Measurements from ENCODE around the gene PVALEF.

Gene PVALEF

DNA sequence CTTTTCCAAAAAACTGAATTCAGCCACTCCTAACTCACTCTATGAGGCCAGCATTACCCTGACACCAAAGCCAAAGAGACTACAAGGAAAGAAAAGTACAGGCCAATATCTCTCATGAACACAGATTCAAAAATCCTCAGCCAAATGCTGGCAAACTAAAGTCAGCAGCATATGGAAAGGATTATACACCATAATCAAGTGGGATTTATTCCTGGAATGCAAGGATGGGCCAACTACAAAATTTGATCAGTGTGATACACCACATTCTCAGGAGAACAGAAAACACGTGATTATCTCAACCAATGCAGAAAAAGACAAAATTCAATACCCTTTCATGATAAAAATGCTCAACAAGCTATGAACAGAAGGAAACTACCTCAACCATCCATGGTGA is 8.5 kb downstream of the PVALEF start:
- no peak overlapping the region for H3K4me3 ChIP-seq (ENCODE audit: low read length)
- DNase-seq (ENCODE audit: low read depth, low spot score) = no peak

DNA sequence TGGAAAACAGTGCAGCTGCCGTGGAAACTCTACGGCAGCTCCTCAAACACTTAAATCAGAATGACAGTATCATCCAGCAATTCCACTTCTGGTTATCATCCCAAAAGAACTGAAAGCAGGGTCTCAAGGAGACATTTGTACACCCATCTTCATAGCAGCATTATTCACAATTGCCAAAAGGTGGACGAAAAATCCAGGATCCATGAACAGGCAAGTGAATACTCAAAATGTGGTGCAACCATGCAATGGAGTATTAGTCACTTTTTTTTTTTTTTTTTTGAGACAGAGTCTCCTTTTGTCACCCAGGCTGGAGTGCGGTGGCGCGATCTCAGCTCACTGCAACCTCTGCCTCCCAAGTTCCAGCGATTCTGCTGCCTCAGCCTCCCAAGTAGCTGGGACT is 11.4 kb downstream of the PVALEF start:
- H3K4me3 ChIP-seq (ENCODE audit: low read length) = no peak overlapping the region
- DNase-seq (ENCODE audit: low read depth, low spot score) = peak; percentile 9

DNA sequence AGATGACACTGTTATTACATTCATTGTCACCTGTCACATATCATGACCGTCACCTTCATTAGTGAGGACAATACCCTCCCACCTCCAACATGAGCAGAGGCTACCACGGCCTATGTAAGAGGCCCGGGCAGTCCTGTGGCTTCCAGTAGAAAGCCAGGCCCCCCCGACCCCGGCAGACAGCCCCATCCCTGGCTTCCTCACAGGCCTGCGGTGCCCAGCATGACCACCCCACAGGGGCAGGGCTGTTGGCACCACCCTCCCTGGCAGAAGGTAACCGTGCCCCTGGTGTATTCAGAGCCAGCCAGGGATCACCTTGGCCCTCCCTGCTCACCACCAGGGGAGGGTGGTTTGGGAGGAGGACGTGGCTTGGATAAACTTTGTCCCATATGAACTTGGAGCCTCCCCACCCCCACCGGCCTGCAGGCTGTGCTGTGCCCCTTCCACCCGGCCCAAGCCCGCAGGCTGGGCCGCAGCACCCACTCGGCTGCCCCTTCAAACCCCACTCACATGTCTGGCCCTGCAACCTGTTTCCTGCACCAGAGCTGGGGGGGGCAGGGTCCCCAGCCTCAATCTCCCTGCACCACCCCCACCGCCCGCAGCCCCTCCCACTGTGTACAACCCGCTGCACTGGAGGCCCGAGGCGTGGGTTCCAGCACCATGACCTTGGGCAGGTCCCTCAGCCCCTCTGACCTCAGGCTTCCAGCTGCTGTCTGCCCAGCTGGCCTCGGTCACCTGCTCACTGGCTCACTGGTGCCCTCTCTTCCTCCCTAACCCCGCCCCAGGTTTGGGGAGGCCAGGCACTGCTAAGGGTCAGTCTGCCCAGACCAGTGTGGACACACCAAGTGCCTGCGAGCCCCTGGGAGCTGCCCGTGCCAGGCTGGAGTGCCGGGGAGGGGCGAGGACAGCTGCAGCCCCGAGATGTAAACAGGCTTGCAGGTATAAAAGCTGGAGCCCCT is 13.1 kb downstream of the PVALEF start:
- no peak for DNase-seq (ENCODE audit: low read depth, low spot score)
- no peak overlapping the region for H3K4me3 ChIP-seq (ENCODE audit: low read length)

DNA sequence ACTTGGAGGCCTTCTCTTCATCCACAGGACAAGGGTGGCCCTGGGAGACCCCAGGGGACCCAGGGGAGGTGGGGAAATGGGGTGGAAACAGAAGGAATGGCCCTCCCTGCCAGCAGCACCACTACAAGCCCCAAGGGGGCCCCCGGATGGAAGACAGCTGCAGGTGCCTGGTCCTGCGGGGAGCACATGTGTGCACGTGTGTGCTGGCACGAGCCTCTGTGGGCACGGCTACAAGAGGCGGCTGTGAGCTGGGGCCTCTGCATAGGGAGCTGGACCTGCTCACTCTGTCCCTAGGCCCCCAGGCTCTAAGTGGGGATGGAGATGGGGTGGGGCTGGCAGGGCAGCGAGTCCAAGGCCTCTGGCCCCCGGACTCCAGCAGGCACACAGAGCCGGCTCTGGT is 13.9 kb downstream of the PVALEF start:
- no peak overlapping the region for H3K4me3 ChIP-seq (ENCODE audit: low read length)
- DNase-seq (ENCODE audit: low read depth, low spot score) = no peak

DNA sequence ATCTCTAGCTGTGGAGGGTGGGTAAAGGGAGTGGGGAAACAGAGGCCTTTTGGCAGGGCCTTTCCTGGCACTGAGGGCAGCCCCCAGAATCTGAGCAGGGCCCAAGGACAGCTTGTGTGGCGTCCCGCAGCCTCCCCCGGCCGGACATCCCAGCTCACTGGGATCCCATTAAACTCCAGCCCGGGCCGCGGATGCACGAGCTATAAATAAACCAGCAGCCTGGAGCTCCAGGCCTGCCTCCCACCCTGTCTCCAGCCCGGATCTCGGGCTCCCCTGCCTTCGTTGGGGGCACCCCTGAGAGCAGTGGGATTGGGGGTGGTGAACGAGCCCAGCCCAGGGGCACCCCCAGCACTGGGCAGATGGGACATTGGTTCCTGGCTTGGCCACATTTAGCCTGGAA is 14.6 kb downstream of the PVALEF start:
- H3K4me3 ChIP-seq (ENCODE audit: low read length) = no peak overlapping the region
- no peak for DNase-seq (ENCODE audit: low read depth, low spot score)

DNA sequence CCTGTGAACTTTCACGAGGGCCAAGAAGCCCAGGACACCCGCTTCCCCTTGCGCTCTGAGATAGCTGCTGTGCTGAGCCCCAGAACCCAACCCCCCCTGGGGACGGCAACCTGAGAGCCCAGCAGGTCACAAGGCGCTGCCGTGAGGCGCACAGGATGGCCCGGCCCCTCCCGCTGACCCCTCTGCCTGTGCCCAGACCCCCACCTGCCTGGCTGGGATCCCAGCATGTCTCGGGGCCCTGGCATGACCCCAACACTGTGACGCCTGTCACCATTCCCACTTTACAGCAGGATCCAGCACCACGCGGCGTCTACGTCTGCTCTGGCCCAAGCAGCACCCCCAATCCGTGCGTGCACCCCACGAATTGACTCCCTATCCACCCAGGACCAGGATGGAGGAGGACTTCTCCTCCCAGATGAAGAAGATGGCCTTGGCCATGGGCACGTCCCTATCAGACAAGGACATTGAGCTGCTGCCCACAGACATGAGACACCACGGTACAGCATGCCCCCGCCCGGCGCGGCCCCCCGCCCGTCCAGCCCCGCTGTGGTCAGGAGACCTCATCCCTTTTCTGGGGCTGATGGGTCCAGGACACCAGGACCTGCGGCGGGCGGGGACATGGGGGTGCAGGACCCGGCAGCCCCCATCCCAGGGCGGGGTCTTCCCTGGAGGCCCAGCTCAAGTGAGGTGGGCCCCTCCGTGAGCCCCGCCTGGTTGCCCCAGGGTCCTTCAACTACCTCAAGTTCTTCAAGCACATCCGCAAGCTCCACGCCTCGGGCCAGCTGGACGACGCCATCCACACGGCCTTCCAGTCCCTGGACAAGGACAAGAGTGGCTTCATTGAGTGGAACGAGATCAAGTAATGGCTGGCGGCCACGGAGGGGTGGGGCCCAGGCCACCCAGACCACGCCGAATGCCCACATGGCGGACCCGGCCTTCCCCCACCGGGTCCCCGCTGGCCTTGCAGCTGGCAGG is 15.8 kb downstream of the PVALEF start:
- no peak for DNase-seq (ENCODE audit: low read depth, low spot score)
- no peak overlapping the region for H3K4me3 ChIP-seq (ENCODE audit: low read length)

DNA sequence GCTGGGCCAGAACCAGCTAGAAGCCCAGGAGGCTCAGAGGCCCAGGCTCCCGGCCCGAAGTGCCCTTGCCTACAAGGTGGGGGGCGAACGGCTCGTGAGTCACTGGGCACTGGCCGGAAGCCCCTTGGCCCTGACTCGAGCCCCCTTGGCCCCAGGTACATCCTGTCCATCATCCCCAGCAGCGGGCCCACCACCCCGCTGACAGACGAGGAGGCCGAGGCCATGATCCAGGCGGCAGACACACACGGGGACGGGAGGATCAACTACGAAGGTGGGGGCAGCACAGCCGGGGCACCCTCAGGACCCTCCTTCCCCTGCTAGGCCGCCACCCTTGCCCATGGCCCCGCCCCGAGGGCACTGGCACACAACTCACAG is 16.5 kb downstream of the PVALEF start:
- no peak for DNase-seq (ENCODE audit: low read depth, low spot score)

DNA sequence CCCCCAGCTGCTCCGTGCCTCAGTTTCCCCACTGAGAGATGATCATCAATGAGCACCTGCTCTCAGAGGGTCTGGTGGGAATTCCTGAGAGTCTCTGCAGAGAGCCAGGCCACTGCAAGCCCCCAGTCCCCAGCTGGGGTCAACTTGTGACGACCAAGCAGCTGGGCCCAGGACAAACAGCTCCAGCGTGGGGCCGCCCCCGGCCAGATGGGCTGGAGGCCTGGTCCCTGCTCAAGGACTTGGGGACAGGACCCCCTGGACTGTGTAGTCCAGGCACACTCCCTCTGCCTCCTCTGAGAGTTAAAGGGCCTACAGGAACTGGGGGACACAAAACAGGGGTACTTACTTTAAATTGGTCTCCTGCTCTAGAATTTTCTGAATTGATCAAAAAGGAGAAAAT is 17.3 kb downstream of the PVALEF start:
- no peak overlapping the region for H3K4me3 ChIP-seq (ENCODE audit: low read length)
- no peak for DNase-seq (ENCODE audit: low read depth, low spot score)

More for the DNA sequence above, 16.5 kb downstream of the PVALEF start:
- H3K4me3 ChIP-seq (ENCODE audit: low read length) = no peak overlapping the region

DNA sequence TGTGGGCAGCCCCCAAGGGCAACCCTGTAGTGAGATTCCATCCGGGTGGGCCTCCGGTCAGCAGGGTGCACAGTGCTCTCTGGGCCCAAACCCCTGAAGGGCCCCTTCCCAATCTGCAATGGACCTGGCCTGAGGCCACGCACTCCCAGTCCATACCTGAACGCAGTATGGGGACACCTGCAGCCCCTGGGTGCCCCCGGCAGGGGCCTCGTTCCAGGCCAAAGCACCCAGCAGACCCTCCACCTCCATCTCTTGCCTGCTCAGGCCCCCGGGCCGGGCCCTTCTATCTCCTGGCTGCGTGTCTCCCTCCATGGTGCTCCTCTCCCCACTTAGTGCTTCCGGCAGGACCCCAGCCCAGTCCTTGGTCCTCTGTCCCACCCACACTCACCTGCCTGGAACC is 18.0 kb downstream of the PVALEF start:
- no peak for DNase-seq (ENCODE audit: low read depth, low spot score)

DNA sequence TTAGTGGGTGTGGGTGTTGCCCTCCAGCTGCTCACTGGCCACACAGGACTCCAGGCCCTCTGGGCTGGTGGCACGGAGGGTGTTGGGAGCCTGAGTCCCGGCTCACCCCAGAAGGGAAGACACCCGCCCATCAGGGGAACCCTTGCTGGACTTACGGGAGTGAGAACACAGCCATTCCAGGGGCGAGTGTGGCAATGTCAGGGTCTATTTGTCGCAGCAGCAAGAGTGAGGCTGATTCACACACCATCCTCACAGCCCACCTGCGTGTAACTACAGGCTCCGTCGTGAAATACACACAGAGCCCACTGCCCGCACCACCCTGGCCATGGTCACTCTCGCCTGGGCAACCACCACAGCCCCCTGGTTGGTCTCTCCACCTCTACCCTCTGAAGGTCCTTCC is 18.5 kb downstream of the PVALEF start:
- H3K4me3 ChIP-seq (ENCODE audit: low read length) = no peak overlapping the region
- no peak for DNase-seq (ENCODE audit: low read depth, low spot score)

More for the DNA sequence above, 18.0 kb downstream of the PVALEF start:
- no peak overlapping the region for H3K4me3 ChIP-seq (ENCODE audit: low read length)

DNA sequence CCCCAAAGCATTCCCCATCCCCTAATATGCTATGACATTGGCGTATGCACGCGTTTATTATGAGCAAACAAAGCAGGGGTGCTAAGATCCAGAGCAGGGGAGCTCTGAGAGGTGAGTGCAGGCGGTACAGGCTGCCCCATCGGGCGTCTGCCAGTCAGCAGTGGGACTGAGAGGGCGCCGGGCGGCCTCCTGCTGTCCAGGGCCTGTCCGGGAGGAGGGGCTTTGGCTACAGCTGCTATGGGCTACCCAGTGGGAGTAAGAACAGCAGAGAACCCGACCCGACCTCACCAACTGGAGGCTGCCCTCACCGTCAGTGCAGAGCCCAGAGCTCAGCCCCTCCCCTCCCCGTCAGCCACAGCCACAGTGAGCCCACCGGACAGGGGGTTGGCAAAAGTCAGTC is 19.2 kb downstream of the PVALEF start:
- no peak overlapping the region for H3K4me3 ChIP-seq (ENCODE audit: low read length)
- DNase-seq (ENCODE audit: low read depth, low spot score) = no peak

DNA sequence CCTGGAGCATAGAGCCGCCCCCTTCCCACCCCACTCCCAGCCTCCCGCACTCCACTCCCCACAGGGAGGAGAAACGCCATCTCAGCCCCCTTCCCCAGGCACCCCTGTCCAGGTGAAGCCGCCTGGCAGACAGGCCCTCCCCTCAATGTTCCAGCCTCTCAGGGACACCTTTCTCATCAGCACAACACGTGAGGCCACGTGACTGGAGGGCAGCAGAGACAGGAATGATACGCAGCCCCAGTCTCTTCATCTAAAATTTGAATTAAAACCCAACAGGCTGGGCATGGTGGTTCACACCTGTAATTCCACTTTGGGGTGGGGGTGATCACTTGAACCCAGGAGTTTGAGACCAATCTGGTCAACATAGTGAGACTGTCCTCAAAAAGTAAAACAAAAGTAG is 20.9 kb downstream of the PVALEF start:
- DNase-seq (ENCODE audit: low read depth, low spot score) = no peak
- H3K4me3 ChIP-seq (ENCODE audit: low read length) = no peak overlapping the region

DNA sequence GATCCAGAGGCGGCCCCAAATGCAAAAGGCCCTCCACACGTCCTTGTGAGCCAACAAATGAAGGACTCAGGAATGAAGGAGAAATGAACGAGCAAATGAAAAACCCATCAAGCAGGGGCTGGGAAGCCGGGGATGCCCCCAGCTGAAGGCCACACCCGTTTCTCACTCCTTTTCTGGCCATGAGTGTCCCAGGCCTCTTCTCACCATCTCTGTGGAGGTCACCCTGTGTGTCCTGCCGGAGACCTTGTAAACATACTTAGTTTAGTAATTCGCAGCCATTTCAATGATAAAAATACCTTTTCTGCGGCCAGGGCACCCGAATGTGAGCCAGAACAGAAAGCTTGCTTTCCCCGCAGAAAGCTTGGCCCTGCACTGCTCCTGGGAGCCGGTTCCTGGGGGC is 21.8 kb downstream of the PVALEF start:
- no peak for DNase-seq (ENCODE audit: low read depth, low spot score)
- no peak overlapping the region for H3K4me3 ChIP-seq (ENCODE audit: low read length)

DNA sequence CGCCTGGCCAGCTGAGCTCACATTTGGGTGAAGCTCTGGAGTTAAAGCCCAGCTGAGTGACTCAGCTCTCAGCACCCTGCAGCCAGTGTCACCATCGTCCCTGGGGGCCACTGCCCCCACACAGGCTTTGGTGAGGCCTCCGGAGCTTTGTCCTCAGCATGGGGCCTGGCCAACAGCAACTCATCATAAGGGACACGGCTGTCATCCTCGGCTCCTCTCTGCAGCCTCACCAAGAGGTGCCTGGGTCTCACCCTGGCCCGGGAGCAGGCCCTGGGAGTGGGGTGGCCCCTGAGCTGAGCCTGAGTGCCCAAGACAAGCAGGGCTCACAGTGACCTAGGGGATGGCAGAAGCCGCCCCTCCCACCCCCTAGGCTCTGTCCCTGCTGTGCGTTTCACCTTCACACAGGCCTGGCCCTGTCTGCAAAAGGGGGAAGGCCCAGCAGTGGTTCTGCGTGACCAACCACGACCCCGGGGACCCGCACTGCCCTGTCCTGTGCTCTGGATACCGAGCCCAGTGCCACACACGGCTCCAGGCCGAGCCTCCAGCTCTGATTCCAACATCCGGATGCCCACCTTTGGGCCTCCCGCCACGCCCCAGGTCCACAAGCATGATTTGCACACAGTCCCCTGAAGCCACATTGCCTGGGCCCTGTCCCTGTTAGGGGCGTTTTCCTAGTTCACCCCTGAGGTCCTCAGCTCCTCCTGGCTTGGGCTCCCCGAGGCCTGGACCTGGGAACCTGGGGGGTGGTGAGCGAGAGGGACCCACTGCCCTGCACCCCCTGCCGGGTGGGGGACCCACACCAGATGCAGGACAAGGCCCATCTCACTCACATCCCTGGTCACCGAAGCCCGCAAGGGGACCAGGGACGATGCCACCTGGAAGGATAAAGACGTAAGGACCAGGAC is 22.5 kb downstream of the PVALEF start:
- no peak for DNase-seq (ENCODE audit: low read depth, low spot score)
- H3K4me3 ChIP-seq (ENCODE audit: low read length) = no peak overlapping the region

DNA sequence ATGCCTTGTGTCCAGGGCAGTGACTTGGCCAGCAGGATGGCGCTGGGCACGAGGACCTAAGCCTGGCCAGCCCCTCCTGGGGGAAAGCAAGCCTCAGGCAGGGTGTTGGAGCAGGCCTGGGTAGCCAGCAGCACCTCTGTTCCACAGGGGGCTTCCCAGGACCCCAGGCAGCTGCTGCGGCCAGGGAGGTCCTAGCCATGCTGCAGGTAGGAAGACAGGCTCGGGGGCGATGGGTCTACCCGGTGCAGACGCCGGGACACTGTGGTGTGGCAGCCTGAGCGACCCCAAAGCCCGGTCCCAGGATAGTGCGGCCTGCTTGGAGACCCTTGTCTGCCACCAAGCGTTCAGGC is 23.2 kb downstream of the PVALEF start:
- no peak overlapping the region for H3K4me3 ChIP-seq (ENCODE audit: low read length)
- DNase-seq (ENCODE audit: low read depth, low spot score) = no peak

DNA sequence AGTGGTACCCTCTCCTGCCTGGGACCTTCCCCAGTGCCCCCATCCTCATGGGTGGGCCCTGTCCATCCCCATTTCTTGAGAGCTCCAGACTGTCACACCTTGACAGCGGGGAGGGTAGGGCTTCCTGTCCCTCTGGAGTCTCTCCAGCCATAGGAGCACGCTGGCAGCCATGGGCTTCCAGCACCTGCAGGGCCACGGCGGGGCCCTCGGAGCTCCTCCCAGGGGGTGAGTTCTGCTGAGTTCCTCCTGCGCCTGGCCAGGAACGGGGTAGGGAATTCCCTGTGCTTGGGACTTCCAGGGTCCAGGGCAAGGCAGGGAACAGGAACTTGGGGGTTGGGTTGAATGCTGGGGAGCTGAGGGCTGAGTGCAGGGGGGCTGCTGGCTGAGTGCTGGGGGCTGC is 23.7 kb downstream of the PVALEF start:
- no peak overlapping the region for H3K4me3 ChIP-seq (ENCODE audit: low read length)
- DNase-seq (ENCODE audit: low read depth, low spot score) = no peak

DNA sequence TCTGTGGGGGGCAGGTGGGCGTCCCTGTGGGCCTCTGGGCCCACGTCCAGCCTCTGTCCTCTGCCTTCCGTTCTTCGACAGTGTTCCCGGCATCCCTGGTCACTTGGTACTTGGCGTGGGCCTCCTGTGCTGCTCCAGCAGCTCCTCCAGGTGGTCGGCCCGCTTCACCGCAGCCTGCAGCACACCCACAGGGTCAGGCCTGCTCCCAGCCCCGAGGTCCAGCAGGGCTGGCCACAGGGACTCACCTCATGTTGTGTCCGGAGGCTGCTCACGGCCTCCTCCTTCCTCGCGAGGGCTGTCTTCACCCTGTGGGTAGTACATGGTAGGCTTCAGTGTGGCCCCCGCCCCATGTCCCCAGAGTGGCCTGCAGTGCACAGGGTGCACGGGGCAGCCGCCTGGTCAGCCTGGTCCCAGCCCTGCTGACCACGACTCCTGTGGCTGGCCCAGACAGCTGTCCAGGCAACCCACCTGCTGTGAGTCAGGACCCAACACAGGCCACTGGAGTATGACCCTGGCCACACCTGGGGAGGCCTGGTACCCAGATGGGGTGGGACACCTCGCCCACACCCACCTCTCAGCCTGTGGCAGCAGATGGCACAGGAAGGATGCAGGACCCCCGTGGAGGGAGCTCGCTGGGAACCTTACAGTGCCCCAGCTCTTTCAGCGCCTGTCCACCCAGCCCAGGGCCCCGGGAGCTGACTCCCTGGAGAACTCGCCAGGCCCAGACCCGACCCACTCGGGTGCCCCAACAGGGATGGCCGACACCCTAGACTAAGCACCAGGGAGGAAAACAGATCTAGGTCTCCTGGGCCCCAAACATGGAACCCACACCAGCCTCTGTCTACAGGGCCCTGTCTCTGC is 24.6 kb downstream of the PVALEF start:
- no peak overlapping the region for H3K4me3 ChIP-seq (ENCODE audit: low read length)
- DNase-seq (ENCODE audit: low read depth, low spot score) = no peak

DNA sequence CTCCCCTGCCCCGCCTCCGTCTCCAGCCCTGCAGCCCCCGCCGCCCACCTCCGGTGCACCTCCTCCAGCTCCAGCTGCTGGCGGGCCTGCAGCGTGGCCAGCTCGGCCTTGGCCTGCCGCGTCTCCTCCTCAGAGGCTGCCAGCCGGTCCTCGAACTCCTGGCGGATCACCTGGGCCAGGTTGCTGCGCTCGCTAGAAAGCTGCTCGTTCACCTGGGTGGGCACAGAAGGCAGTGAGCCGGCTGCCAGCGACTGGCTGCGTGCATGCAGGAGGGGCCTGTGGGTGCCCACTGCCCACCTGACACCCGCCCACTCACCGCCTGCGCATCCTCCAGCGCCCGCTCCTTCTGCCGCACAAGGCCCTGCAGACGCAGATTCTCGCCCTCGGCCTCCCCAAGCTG is 25.3 kb downstream of the PVALEF start:
- no peak overlapping the region for H3K4me3 ChIP-seq (ENCODE audit: low read length)
- no peak for DNase-seq (ENCODE audit: low read depth, low spot score)

All from Jurkat, Clone E6-1 (cell line).